SU-DHL-6 (cell line): ENCODE measurements around the gene CFAP70.

Experiments
- H2AFZ ChIP-seq: fragments of 200-600 bp; sonication (generic); 2 replicates; pipeline ENCODE4 v1.6.1; 2014; ENCODE audit warnings: low read depth, mild to moderate bottlenecking, moderate library complexity, mixed read lengths, antibody characterized with exemption, low read length; ENCODE audit not compliant: severe bottlenecking
- H3F3A ChIP-seq: fragments of 200-600 bp; shearing (Covaris generic); 2 replicates; pipeline ENCODE4 v1.6.0; 2016; ENCODE audit warnings: antibody characterized with exemption, mild to moderate bottlenecking; ENCODE audit not compliant: insufficient read depth
- H3K27ac ChIP-seq: fragments of 200-600 bp; sonication (generic); 2 replicates; pipeline ENCODE4 v1.5.1; 2016; ENCODE audit warnings: low read depth, mild to moderate bottlenecking, low read length, moderate library complexity, mixed read lengths
- H3K27me3 ChIP-seq: fragments of 200-600 bp; sonication (generic), shearing (Covaris generic); 2 replicates; pipeline ENCODE4 v1.6.0; 2014; ENCODE audit warnings: mild to moderate bottlenecking, low read length
- H3K36me3 ChIP-seq: fragments of 200-600 bp; sonication (generic); 2 replicates; pipeline ENCODE4 v1.6.1; 2014; ENCODE audit warnings: mild to moderate bottlenecking, low read length, mixed read lengths
- H3K4me2 ChIP-seq: fragments of 300-600, 200-600 bp; shearing (Covaris generic), sonication (generic); 2 replicates; pipeline ENCODE4 v1.6.0; 2014; ENCODE audit warnings: low read length, low read depth, mild to moderate bottlenecking; ENCODE audit not compliant: poor library complexity, severe bottlenecking
- H3K4me3 ChIP-seq: fragments of 200-600 bp; sonication (generic); 2 replicates; pipeline ENCODE4 v1.5.1; 2014; ENCODE audit warnings: antibody characterized with exemption, low read length, mild to moderate bottlenecking, mixed read lengths; ENCODE audit not compliant: insufficient read depth, poor library complexity, severe bottlenecking
- H3K79me2 ChIP-seq: fragments of 200-600 bp; sonication (generic); 2 replicates; pipeline ENCODE4 v1.6.1; 2014; ENCODE audit warnings: mild to moderate bottlenecking, low read length, moderate library complexity; ENCODE audit not compliant: insufficient read depth
- H3K9ac ChIP-seq: fragments of 200-600 bp; sonication (generic); 2 replicates; pipeline ENCODE4 v1.7.0; 2014; ENCODE audit warnings: mild to moderate bottlenecking, low read length
- H3K9me2 ChIP-seq: fragments of 200-600 bp; sonication (generic); replicated peaks from 2 replicates; pipeline ENCODE4 v1.6.1; 2014; ENCODE audit warnings: low read length; ENCODE audit not compliant: insufficient read depth
- H3K9me3 ChIP-seq: fragments of 200-600 bp; sonication (generic); 2 replicates; pipeline ENCODE4 v1.6.1; 2014; ENCODE audit warnings: low read length, mixed read lengths; ENCODE audit not compliant: insufficient read depth
- H4K20me1 ChIP-seq: fragments of 200-600 bp; sonication (generic); 2 replicates; pipeline ENCODE4 v1.6.1; 2014; ENCODE audit warnings: low read depth, mild to moderate bottlenecking, antibody characterized with exemption, low read length, moderate library complexity, mixed read lengths
- EZH2phosphoT487 ChIP-seq: fragments of 200-600 bp; sonication (generic), shearing (Covaris generic); conservative IDR thresholded peaks from 2 replicates; pipeline ENCODE4 v1.6.1; 2018; ENCODE audit warnings: mild to moderate bottlenecking, antibody characterized with exemption, low read length, moderate library complexity, mixed read lengths
- TF ChIP-seq, protein P1 (sequence below): fragments of 200-600 bp; sonication (generic); IDR thresholded peaks from one replicate; pipeline ENCODE4 v1.5.1; 2017; ENCODE audit warnings: antibody characterized with exemption, mild to moderate bottlenecking, low read length, moderate library complexity; ENCODE audit not compliant: insufficient read depth, poor library complexity, severe bottlenecking

Gene CFAP70

GRCh38 chr10:73244866-73245477 lies 113.7 kb downstream of the CFAP70 start:
- Histone ChIP-seq H4K20me1 (peaks cover 8% of the 10 kb centered on the region; the same call in 1 of the 2 replicates), H3K9me2 (no peaks in the 10 kb centered on the region), H2AFZ (no peak overlapping the region), H3K27ac (peak overlapping the region; percentile 19), H3K27me3 (no peaks in the 10 kb centered on the region), H3K9ac (peak overlapping the region; percentile 86), H3K4me3 (peak overlapping the region; percentile 90), H3F3A (peaks cover 24% of the 10 kb centered on the region), H3K79me2 (peaks cover 44% of the 10 kb centered on the region), H3K4me2 (peak overlapping the region; percentile 91), H3K9me3 (no peaks in the 10 kb centered on the region), H3K36me3 (peaks cover 38% of the 10 kb centered on the region)
- TF ChIP-seq, protein P1, sequence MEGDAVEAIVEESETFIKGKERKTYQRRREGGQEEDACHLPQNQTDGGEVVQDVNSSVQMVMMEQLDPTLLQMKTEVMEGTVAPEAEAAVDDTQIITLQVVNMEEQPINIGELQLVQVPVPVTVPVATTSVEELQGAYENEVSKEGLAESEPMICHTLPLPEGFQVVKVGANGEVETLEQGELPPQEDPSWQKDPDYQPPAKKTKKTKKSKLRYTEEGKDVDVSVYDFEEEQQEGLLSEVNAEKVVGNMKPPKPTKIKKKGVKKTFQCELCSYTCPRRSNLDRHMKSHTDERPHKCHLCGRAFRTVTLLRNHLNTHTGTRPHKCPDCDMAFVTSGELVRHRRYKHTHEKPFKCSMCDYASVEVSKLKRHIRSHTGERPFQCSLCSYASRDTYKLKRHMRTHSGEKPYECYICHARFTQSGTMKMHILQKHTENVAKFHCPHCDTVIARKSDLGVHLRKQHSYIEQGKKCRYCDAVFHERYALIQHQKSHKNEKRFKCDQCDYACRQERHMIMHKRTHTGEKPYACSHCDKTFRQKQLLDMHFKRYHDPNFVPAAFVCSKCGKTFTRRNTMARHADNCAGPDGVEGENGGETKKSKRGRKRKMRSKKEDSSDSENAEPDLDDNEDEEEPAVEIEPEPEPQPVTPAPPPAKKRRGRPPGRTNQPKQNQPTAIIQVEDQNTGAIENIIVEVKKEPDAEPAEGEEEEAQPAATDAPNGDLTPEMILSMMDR, result no peak
- no peak for TF ChIP-seq EZH2phosphoT487

DNA sequence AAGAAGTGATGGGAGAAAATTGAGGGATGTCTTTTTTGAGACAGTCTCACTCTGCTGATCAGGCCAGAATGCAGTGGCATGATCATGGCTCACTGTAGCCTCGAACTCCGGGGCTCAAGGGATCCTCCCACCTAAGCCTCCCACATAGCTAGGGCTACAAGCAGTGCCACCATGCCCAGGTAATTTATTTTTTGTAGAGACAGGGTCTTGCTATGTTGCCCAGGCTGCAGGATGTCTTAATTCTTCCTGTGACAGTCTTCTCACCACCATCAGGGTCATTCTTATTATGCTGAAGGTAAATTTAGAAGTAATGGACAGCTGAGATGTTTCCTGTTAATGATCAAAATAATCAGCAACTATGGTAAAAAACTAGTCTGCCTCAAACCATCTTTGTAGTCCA lies 118.8 kb downstream of the CFAP70 start:
- Histone ChIP-seq H3K4me3 (no peak overlapping the region), H3K9me2 (no peaks in the 10 kb centered on the region), H3K27me3 (no peaks in the 10 kb centered on the region), H3F3A (peaks cover 6% of the 10 kb centered on the region; the same call in 1 of the 2 replicates), H3K4me2 (no peak overlapping the region), H4K20me1 (peaks cover 7% of the 10 kb centered on the region; the same call in 1 of the 2 replicates), H3K9ac (no peak overlapping the region), H3K9me3 (no peaks in the 10 kb centered on the region), H2AFZ (no peak overlapping the region), H3K79me2 (peaks cover 18% of the 10 kb centered on the region), H3K36me3 (peaks cover 49% of the 10 kb centered on the region), H3K27ac (no peak overlapping the region)
- TF ChIP-seq, protein P1, result no peak
- TF ChIP-seq EZH2phosphoT487, result no peak

DNA sequence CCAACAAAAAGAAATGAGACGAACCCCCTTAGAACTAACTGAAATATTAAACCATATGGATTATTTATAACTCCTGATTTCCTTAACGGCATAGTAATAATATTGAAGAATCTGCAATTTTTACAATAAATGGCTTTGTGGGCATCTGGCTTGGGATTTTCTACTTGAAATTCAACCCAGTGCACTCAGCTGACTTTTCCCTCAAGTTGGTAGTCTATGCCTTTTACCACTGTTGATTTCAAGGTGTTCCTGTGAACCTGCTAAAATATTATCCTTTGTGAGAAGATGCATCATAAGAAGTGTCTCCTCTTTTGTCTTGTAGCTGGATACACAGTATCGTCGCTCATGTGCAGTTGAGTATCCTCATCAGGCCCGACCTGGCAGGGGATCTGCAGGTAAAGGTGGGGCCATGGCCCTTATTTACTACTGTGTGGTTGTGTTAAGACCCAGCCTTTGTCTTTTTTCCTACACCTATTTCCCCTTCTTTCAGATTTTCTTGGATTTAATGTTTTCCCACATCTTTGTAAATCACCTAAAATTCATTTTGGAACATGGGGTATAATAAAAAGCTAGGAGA lies 119.6 kb downstream of the CFAP70 start:
- Histone ChIP-seq H3F3A (peaks cover 7% of the 10 kb centered on the region; the same call in 1 of the 2 replicates), H3K9me3 (no peaks in the 10 kb centered on the region), H3K4me3 (no peak overlapping the region), H4K20me1 (no peaks in the 10 kb centered on the region; the same call in 1 of the 2 replicates), H3K36me3 (peaks cover 45% of the 10 kb centered on the region), H2AFZ (no peak overlapping the region), H3K9ac (no peak overlapping the region), H3K27ac (no peak overlapping the region), H3K9me2 (no peaks in the 10 kb centered on the region), H3K27me3 (no peaks in the 10 kb centered on the region), H3K79me2 (peaks cover 9% of the 10 kb centered on the region), H3K4me2 (no peak overlapping the region)
- TF ChIP-seq EZH2phosphoT487, result no peak
- TF ChIP-seq, protein P1, result no peak
